ENCODE measurements around the gene GSTM4. TPM values are rescaled to one million over a fixed set of nuclear protein-coding genes. Genes with fewer than 3 reads are reported as not detected.

The GSTM4 gene
- total RNA-seq, 2 experiments from 2014 or later: 6.0 to 8.0 TPM

DNA sequence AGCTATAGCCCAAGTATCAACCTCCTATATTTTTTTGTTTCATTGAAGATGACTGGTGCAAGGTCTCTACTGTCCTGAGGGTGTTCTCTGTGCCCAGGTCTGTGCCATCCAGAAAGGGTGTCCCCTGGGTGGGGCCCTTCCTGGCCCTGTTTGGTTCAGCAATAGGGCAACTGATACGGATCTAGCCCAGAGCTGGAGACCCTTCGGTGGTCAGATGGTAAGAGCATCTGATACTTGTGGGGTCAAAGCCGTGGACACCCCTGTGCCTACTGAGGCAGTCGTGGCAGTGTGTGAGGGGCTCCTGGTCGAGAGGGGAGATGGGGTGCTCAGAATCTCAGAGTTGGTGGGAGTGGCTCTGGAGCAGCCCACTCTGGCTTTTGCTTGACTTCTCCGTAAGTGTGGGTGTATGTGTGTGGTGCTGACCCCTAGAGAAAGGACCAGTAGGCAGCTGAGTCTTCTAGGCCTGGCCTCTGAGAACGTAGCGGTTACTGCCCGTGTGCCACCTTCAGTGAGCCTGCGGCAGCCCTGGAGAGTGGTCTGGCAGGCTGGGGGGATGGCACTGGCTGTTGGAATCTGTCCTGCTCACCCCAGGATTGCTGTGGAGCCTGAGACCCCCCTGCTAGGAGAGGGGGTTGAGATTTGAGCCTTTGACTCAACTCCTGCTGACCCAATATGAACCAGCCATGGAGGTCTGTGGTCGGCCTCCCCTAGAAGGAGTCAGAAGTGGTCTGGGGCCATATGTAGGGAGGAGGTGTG is 33.6 kb upstream of the GSTM4 start:
- Histone ChIP-seq H3K4me3 (ENCODE audit: low read depth, low read length, poor library complexity, severe bottlenecking) (peak overlapping the region; percentile 92), H3K79me2 (ENCODE audit: insufficient read depth, low read depth, low read length) (peaks cover 35% of the 10 kb centered on the region), H3K9me3 (ENCODE audit: low read length) (no peaks in the 10 kb centered on the region), H3K36me3 (ENCODE audit: insufficient read depth, low read length) (0 out of 2 replicates have a peak, but pooled peaks cover 3% of the 10 kb centered on the region), H4K20me1 (ENCODE audit: insufficient read depth, low read length) (0 out of 2 replicates have a peak, but pooled peaks cover 5% of the 10 kb centered on the region), H3K9me2 (ENCODE audit: insufficient read depth, low read length) (no peaks in the 10 kb centered on the region), H2AFZ (ENCODE audit: low read length) (no peak overlapping the region), H3K4me1 (ENCODE audit: insufficient read depth, low read length, poor library complexity, severe bottlenecking) (peaks cover 53% of the 10 kb centered on the region), H3K27ac (ENCODE audit: low read depth, low read length, poor library complexity, severe bottlenecking) (no peak overlapping the region), H3K4me2 (ENCODE audit: low read length) (peak overlapping the region; percentile 97)
- no peak for DNase-seq (ENCODE audit: low spot score)
- ChIA-PET POLR2A (no interaction called here), CTCF (ENCODE audit: unreplicated experiment) (no interaction called here)
- intact Hi-C loops (cut with micrococcal nuclease; ENCODE audit: unreplicated experiment): loop anchor here (5.0 kb wide), 1 partner anchor 130 kb away; the partner anchor contains the start of gene CYB561D1
- TF ChIP-seq, protein P1, sequence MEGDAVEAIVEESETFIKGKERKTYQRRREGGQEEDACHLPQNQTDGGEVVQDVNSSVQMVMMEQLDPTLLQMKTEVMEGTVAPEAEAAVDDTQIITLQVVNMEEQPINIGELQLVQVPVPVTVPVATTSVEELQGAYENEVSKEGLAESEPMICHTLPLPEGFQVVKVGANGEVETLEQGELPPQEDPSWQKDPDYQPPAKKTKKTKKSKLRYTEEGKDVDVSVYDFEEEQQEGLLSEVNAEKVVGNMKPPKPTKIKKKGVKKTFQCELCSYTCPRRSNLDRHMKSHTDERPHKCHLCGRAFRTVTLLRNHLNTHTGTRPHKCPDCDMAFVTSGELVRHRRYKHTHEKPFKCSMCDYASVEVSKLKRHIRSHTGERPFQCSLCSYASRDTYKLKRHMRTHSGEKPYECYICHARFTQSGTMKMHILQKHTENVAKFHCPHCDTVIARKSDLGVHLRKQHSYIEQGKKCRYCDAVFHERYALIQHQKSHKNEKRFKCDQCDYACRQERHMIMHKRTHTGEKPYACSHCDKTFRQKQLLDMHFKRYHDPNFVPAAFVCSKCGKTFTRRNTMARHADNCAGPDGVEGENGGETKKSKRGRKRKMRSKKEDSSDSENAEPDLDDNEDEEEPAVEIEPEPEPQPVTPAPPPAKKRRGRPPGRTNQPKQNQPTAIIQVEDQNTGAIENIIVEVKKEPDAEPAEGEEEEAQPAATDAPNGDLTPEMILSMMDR (conservative IDR thresholded peaks at IDR 0.05; ENCODE audit: low read length): no peak
- no peak for TF ChIP-seq EZH2phosphoT487 (IDR thresholded peaks at IDR 0.05; ENCODE audit: borderline replicate concordance, low read depth, low read length)
- BruUV-seq (replicated peaks): no TSS peak

DNA sequence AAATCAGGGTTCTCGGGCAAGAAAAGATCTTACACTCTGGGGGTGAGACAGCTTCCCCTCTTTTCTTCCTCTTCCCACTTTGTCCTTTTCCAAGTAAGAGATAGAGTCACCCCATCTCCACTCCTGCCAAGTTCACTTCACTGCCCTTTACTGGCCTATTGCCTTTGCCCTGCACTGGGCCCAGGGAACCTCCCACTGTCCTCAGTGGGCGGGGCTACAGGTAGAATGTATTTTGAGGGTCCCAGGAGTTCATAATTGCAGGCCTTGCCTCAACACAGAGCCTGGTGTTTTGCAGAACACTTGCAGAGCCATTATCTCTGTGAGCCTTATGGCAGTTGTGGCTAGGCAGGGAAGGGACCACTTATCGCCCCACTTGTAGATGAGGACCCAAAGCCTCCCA is 33.0 kb upstream of the GSTM4 start:
- no peak for DNase-seq (ENCODE audit: low spot score)
- Histone ChIP-seq H3K27ac (ENCODE audit: low read depth, low read length, poor library complexity, severe bottlenecking) (no peak overlapping the region), H3K4me3 (ENCODE audit: low read depth, low read length, poor library complexity, severe bottlenecking) (no peak overlapping the region), H3K4me1 (ENCODE audit: insufficient read depth, low read length, poor library complexity, severe bottlenecking) (peaks cover 53% of the 10 kb centered on the region), H3K79me2 (ENCODE audit: insufficient read depth, low read depth, low read length) (peaks cover 35% of the 10 kb centered on the region), H3K36me3 (ENCODE audit: insufficient read depth, low read length) (peaks cover 9% of the 10 kb centered on the region; the same call in 1 of the 2 replicates), H3K4me2 (ENCODE audit: low read length) (peak overlapping the region; percentile 97), H2AFZ (ENCODE audit: low read length) (no peak overlapping the region), H4K20me1 (ENCODE audit: insufficient read depth, low read length) (0 out of 2 replicates have a peak, but pooled peaks cover 5% of the 10 kb centered on the region), H3K9me3 (ENCODE audit: low read length) (no peaks in the 10 kb centered on the region), H3K9me2 (ENCODE audit: insufficient read depth, low read length) (no peaks in the 10 kb centered on the region)
- ChIA-PET POLR2A (interaction anchor here (0.5 to 0.7 kb wide), 2 partner anchors 21 to 288 kb away, joined by 3 to 4 read pairs; no protein-coding TSS in a partner anchor), CTCF (ENCODE audit: unreplicated experiment) (interaction anchor here (2.2 kb wide), 1 partner anchor 17 kb away, joined by 7 read pairs; no protein-coding TSS in a partner anchor)
- BruUV-seq (replicated peaks): no TSS peak
- TF ChIP-seq, protein P1 (conservative IDR thresholded peaks at IDR 0.05; ENCODE audit: low read length): no peak
- no peak for TF ChIP-seq EZH2phosphoT487 (IDR thresholded peaks at IDR 0.05; ENCODE audit: borderline replicate concordance, low read depth, low read length)
- intact Hi-C loops (cut with micrococcal nuclease; ENCODE audit: unreplicated experiment): loop anchor here (5.0 kb wide), 1 partner anchor 131 kb away; the partner anchor contains the start of gene CYB561D1
